ENCODE measurements around the gene SEPTIN8.

Gene SEPTIN8

GRCh38 chr5:132788990-132789886 is 12.2 kb upstream of the SEPTIN8 start:
- no peak for TF ChIP-seq CTCF (IDR thresholded peaks at IDR 0.05; ENCODE audit: insufficient read depth, low read depth, low read length, missing control alignments)
- DNase-seq (ENCODE audit: low read depth) = no peak
- H3K4me3 ChIP-seq (ENCODE audit: low read depth, low read length) = no peak overlapping the region

GRCh38 chr5:132788508-132788907 is 11.5 kb upstream of the SEPTIN8 start:
- no peak for DNase-seq (ENCODE audit: low read depth)
- H3K4me3 ChIP-seq (ENCODE audit: low read depth, low read length) = no peak overlapping the region
- TF ChIP-seq CTCF (IDR thresholded peaks at IDR 0.05; ENCODE audit: insufficient read depth, low read depth, low read length, missing control alignments) = no peak

GRCh38 chr5:132787076-132787475 is 10.0 kb upstream of the SEPTIN8 start:
- no peak for TF ChIP-seq CTCF (IDR thresholded peaks at IDR 0.05; ENCODE audit: insufficient read depth, low read depth, low read length, missing control alignments)
- no peak overlapping the region for H3K4me3 ChIP-seq (ENCODE audit: low read depth, low read length)

GRCh38 chr5:132785864-132786263 is 8.8 kb upstream of the SEPTIN8 start:
- TF ChIP-seq CTCF (IDR thresholded peaks at IDR 0.05; ENCODE audit: insufficient read depth, low read depth, low read length, missing control alignments) = no peak
- H3K4me3 ChIP-seq (ENCODE audit: low read depth, low read length) = no peak overlapping the region
- no peak for DNase-seq (ENCODE audit: low read depth)

More at GRCh38 chr5:132787076-132787475, 10.0 kb upstream of the SEPTIN8 start:
- DNase-seq (ENCODE audit: low read depth) = no peak

GRCh38 chr5:132785365-132785764 is 8.3 kb upstream of the SEPTIN8 start:
- TF ChIP-seq CTCF (IDR thresholded peaks at IDR 0.05; ENCODE audit: insufficient read depth, low read depth, low read length, missing control alignments) = no peak
- no peak overlapping the region for H3K4me3 ChIP-seq (ENCODE audit: low read depth, low read length)
- DNase-seq (ENCODE audit: low read depth) = peak; percentile 22

- no peak for TF ChIP-seq CTCF (IDR thresholded peaks at IDR 0.05; ENCODE audit: insufficient read depth, low read depth, low read length, missing control alignments)
- DNase-seq (ENCODE audit: low read depth) = no peak
- H3K4me3 ChIP-seq (ENCODE audit: low read depth, low read length) = no peak overlapping the region
These were observed 5.1 kb upstream of the SEPTIN8 start for GRCh38 chr5:132782101-132782500.
